ENCODE measurements around the gene SLC38A10.

Gene SLC38A10

DNA sequence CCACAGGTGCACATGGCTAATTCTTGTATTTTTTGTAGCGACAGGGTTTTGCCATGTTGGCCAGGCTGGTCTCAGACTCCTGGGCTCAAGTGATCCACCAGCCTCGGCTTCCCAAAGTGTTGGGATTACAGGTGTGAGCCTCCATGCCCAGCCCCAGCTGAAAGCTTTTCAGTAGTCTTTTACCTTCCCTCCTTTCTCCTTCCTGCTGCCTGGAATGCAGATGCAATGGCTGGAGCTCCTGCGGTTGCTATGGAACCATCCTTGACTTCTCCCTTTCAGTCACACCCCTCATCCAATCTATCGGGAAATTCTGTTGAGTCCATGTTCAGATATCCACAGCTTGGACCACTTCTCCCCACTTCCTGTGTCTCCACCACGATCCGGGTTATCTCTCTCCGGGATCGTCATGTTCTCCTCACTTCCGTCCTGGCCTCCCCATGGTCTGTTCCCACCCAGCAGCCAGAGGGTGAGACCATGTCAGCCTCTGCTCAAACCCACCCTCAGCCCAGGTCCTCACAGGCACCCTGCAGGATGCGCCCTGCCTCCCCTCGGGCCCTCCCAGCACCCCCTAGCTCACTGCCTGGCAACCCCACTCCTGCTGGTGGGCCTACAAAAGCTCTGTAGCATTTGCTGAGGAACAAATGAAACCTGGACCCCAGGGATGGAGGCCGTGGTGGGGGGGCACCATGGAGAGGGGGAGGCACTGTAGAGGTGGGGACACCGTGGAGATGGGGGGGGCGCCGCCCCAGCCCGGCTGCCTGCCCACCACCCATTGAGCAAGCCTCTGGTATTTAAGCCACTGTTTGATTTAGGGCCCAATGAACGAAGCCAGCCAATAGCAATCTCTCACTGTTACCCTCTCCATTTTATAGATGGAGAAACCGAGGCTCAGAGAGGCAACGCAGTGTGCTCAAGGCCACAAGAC, 12.8 kb upstream of the SLC38A10 start:
- no peak for DNase-seq (ENCODE audit: low read depth in 2 of 2)
- no peak for TF ChIP-seq CTCF (IDR thresholded peaks at IDR 0.05; ENCODE audit: low read depth, low read length)
- H3K4me3 ChIP-seq (replicated peaks in 1 of 2; ENCODE audit: low read depth in 2 of 2, low read length in 2 of 2): no peak overlapping the region

- no peak for DNase-seq (ENCODE audit: low read depth in 2 of 2)
- TF ChIP-seq CTCF (IDR thresholded peaks at IDR 0.05; ENCODE audit: low read depth, low read length): no peak
- no peak overlapping the region for H3K4me3 ChIP-seq (replicated peaks in 1 of 2; ENCODE audit: low read depth in 2 of 2, low read length in 2 of 2)
Measured at GRCh38 chr17:81306898-81307510, 11.9 kb upstream of the SLC38A10 start.

- no peak for DNase-seq (ENCODE audit: low read depth in 2 of 2)
- no peak for TF ChIP-seq CTCF (IDR thresholded peaks at IDR 0.05; ENCODE audit: low read depth, low read length)
- no peak overlapping the region for H3K4me3 ChIP-seq (replicated peaks in 1 of 2; ENCODE audit: low read depth in 2 of 2, low read length in 2 of 2)
Measured at GRCh38 chr17:81306491-81306890, 11.4 kb upstream of the SLC38A10 start.

- no peak for TF ChIP-seq CTCF (IDR thresholded peaks at IDR 0.05; ENCODE audit: low read depth, low read length)
- H3K4me3 ChIP-seq (replicated peaks in 1 of 2; ENCODE audit: low read depth in 2 of 2, low read length in 2 of 2): no peak overlapping the region
- no peak for DNase-seq (ENCODE audit: low read depth in 2 of 2)
Measured at GRCh38 chr17:81305051-81305630, 10.0 kb upstream of the SLC38A10 start.

- no peak for DNase-seq (ENCODE audit: low read depth in 2 of 2)
- H3K4me3 ChIP-seq (replicated peaks in 1 of 2; ENCODE audit: low read depth in 2 of 2, low read length in 2 of 2): no peak overlapping the region
- TF ChIP-seq CTCF (IDR thresholded peaks at IDR 0.05; ENCODE audit: low read depth, low read length): no peak
Measured at GRCh38 chr17:81304196-81305015, 9.3 kb upstream of the SLC38A10 start.

DNA sequence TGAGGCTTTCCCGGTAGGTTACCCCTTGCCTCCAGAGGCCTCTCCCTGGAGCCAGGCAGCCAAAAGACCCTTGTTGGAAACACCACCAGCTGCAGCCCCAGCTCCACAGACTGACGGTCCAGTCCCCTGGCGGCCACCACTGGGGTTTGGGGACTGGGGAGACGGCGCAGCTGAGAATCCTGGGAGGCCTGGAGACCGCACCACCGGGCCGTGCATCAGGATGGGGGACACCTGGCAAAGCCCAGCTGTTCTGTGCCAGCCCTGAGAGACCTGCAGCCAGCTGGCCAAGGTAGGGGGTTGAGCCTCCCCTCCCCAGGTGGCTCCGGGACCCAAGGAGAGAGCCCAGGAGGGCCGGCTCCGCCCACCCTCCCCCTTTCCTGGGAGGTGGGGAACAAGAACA, 8.3 kb upstream of the SLC38A10 start:
- TF ChIP-seq CTCF (IDR thresholded peaks at IDR 0.05; ENCODE audit: low read depth, low read length): no peak
- no peak for DNase-seq (ENCODE audit: low read depth in 2 of 2)
- H3K4me3 ChIP-seq (replicated peaks in 1 of 2; ENCODE audit: low read depth in 2 of 2, low read length in 2 of 2): no peak overlapping the region
